NCI-H1436 (cell line): Measurements from ENCODE around the gene DEFB118.
"Not testable (repeated sequence)": the region's sequence is repeated elsewhere in the genome, so short reads cannot be mapped to it uniquely, and the experiment has no call there.

ENCODE experiments used
- DNase-seq: peaks from one replicate; lab custom pipeline; 2025; lab: John Stamatoyannopoulos, UW

DEFB118 gene, protein sequence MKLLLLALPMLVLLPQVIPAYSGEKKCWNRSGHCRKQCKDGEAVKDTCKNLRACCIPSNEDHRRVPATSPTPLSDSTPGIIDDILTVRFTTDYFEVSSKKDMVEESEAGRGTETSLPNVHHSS

GRCh38 chr20:31368301-31368700 is at the start of gene DEFB118:
TSS of gene DEFB118 (plus strand) at chr20:31368601. CDS start at chr20:31368651, 50 bp downstream.
- no peak for DNase-seq

- no peak for DNase-seq
Observed at GRCh38 chr20:31322504-31322903, 45.9 kb upstream of the DEFB118 start.

DNA sequence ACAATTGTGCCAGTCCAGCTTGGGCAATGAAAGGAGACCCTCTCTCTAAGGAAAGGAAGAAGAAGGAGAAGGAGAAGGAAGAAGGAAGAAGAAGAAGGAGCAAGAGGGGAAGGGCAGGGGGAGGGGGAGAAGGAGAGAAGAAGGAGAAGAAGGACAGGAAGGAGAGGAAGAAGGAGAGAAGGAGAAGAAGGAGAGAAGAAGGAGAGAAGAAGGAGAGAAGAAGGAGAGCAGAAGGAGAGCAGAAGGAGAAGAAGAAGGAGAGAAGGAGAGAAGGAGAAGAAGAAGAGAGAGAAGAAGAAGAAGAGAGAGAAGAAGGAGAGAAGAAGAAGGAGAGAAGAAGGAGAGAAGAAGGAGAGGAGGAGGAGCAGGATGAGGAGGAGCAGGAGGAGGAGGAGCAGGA is 37.5 kb upstream of the DEFB118 start:
- DNase-seq, result no peak

DNA sequence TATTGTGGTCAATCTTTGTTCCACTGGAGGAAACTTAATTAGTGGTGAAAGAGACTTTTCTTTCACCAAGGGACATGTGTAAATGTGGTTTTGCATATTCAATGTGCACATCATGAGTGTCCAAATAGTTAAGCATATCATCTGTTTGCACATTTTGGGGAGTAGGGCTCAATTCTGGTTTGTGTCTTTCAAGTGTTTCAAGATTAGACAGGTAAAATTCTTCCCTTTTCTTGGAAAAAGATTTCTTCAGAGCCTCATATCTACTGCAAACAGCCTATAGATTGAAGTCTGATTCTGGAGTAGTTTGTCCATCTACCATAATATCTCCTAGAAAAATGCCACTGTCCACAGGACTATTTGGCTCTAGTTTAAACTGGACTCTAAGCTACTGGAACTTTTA is 26.9 kb upstream of the DEFB118 start:
- no peak for DNase-seq

- DNase-seq, result no peak
Observed at GRCh38 chr20:31355981-31356380, 12.4 kb upstream of the DEFB118 start.

- DNase-seq, result no peak
Observed at GRCh38 chr20:31363295-31363694, 5.1 kb upstream of the DEFB118 start.

DNA sequence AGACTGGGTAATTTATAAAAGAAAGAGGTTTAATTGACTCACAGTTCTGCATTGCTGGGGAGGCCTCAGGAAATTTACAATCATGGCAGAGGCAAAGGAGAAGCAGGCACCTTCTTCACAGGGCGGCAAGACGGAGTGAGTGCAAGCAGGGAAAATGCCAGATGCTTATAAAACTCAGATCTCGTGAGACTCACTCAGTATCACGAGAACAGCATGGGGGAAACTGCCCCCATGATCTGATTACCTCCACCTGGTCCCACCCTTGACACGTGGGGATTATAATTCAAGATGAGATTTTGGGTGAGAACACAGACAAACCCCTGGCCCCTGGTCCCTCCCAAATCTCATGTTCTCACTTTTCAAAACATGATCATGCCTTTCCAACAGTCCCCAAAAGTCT is 4.1 kb upstream of the DEFB118 start:
- not testable (repeated sequence) for DNase-seq

GRCh38 chr20:31374346-31374745 is 5.9 kb downstream of the DEFB118 start:
- no peak for DNase-seq

- no peak for DNase-seq
Observed at GRCh38 chr20:31390490-31390889, 22.1 kb downstream of the DEFB118 start, which contains the start of gene DEFB119. TSS of gene DEFB119 (minus strand) at chr20:31390590. CDS start at chr20:31390483, 107 bp downstream.

DNA sequence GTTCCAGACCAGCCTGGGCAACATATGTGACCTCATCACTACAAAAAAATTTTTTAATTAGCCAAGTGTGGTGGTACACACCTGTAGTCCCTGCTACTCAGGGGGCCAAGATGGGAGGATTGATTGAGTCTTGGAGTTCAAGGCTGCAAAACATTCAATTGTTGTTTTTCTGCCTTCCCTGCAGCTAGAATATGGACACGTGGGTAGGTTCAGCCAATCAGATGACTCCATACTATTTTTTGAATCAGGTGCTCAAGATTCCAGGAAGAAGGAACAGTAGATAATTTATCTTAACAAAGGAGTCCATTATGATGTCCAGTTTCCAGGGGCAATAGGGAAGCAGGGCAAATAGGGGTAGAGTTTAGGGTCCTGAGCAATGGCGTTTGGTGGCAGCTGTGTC is 24.4 kb downstream of the DEFB118 start:
- DNase-seq, result no peak

DNA sequence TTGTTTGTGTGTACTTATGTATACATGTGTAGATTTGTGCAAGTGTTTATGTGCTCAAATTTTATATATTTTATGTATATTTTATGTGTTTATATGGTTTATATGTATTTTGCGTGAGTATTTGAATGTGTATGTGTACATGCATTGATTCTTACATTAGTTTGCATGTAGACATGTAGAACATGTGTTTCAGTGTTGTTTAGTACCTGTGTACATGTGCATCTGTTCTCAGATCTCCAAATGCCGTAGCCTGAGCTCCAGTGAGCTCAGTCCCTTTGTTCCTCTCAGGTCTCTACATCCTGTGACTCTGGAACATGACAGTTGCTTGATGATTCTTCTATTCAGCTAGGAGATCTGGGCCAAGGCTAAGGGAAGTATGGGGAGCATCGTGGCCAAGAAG is 26.5 kb downstream of the DEFB118 start:
- no peak for DNase-seq

- DNase-seq, result no peak
Observed at GRCh38 chr20:31403886-31404285, 35.5 kb downstream of the DEFB118 start.

- DNase-seq, result no peak
Observed at GRCh38 chr20:31406115-31406514, 37.7 kb downstream of the DEFB118 start, which contains the start of gene DEFB121. TSS of gene DEFB121 (minus strand) at chr20:31406215. CDS start at chr20:31406152, 63 bp downstream.

DNA sequence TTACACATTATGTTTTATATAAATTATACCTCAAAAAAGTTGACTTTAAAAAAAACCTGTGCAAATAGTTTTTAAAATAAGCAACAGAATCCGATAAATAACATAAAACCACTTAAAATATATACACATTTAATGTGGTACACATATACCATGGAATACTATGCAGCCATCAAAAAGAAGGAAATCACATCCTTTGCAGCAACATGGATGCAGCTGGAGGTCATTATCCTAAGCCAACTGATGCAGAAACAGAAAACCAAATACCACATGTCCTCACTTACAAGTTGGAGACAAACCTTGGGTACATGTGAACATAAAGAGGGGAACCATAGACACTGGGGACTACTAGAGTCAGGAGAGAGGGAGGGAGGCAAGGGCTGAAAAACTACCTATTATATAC is 41.6 kb downstream of the DEFB118 start:
- no peak for DNase-seq

DNA sequence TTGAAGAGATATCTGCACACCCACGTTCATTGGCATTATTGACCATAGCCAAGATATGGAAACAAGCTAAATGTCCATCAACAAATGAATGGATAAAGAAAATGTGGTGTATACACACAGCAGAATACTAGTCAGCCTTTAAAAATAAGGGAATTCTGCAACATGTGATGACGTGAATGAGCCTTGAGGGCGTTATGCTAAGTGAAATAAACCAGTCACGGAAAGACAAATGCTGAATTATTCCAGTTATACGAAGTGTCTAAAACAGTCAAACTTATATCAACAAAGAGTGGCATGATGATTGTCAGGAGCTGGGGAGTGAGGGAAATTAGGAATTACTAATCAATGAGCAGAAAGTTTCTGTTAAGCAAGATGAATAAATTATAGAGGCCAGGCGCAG is 46.0 kb downstream of the DEFB118 start:
- no peak for DNase-seq

- DNase-seq, result no peak
Observed at GRCh38 chr20:31415653-31416052, 47.3 kb downstream of the DEFB118 start.

DNA sequence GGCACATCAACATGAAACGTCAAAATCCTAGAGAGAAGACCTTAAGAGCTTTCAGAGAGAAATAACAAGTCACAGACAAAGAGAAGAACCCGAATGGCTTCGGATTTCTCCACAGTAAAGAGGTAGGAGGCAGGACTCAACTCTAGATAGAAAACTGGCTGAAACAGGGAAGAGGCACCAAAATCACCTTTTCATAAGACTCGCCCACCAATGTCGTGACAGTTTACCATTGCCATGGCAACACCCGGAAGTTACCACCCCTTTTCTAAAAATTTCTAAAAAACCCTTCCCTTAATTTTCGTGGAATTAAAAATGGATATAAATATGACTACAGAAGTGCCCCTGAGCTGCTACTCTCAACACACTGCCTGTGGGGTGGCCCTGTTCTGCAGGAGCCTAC is 49.9 kb downstream of the DEFB118 start:
- no peak for DNase-seq
